ENCODE data around the gene FOXL3. TPM values are rescaled to one million over a fixed set of nuclear protein-coding genes. Genes with fewer than 3 reads are reported as not detected.

The FOXL3 gene
- total RNA-seq, 1 experiment from 2014 or later = not detected

DNA sequence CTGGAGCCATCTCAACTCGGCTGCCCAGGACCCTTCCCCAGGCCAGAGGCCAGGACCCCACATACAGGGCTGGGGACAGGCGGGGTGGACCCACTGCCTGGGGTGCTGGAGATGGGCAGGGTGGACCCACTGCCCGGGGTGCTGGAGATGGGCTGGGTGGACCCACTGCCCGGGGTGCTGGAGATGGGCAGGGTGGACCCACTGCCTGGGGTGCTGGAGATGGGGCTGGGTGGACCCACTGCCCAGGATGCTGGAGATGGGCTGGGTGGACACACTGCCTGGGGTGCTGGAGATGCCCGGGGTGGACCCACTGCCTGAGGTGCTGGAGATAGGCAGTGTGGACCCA lies 32.4 kb upstream of the FOXL3 start:
- Mint-ChIP-seq H3K9me3 (peaks cover 35% of the 10 kb centered on the region), H3K27ac (no peak overlapping the region), H3K4me1 (no peaks in the 10 kb centered on the region), H3K36me3 (peaks cover 84% of the 10 kb centered on the region), H3K4me3 (no peak overlapping the region), H3K27me3 (ENCODE audit: low read depth) (peaks cover 14% of the 10 kb centered on the region)
- no peak for ATAC-seq
- TF ChIP-seq, protein P1, sequence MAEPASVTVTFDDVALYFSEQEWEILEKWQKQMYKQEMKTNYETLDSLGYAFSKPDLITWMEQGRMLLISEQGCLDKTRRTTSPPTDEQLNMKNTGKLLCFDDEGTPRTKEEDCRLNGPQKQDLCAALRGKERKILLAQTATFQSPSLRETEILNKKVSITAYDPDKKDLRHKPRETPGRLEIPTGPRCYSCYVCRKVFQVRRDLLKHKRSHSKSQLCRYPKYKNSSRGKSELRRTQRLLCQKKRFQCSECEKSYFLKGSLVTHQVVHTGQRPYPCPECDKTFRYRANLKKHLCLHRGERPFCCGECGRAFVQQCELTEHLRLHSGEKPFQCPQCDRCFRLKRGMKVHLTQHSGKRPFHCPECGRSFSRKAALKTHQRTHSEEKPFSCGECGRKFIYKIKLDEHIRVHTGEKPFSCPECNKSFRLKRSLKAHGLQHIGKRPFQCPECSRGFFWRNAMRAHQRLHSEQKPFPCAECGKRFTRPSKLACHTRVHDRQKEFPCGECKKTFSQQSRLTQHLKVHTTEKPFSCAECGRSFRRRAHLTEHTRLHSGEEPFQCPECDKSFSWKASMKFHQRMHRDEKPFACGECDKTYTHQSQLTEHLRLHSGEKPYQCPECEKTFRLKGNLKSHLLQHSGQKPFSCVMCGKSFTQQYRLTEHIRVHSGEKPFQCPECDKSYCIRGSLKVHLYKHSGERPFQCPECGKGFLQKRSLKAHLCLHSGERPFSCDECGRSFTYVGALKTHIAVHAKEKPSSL (CRISPR knock-in tag; conservative IDR thresholded peaks at IDR 0.05) = no peak
- no peak for TF ChIP-seq ZNF671 (CRISPR knock-in tag; IDR thresholded peaks at IDR 0.05)
- TF ChIP-seq ZNF263 (CRISPR knock-in tag; IDR thresholded peaks at IDR 0.05; ENCODE audit: low read depth) = no peak
- TF ChIP-seq NR2C2 (CRISPR knock-in tag; IDR thresholded peaks at IDR 0.05) = no peak
- TF ChIP-seq RORB (CRISPR knock-in tag; IDR thresholded peaks at IDR 0.05) = no peak
- no peak for TF ChIP-seq JUN (CRISPR knock-in tag; IDR thresholded peaks at IDR 0.05)
- TF ChIP-seq IRF2 (CRISPR knock-in tag; IDR thresholded peaks at IDR 0.05; ENCODE audit: borderline replicate concordance, low read depth) = no peak
- no peak for TF ChIP-seq E2F5 (CRISPR knock-in tag; IDR thresholded peaks at IDR 0.05)
- no peak for TF ChIP-seq GRHL2 (CRISPR knock-in tag; IDR thresholded peaks at IDR 0.05; ENCODE audit: insufficient replicate concordance, severe bottlenecking)
- no peak for TF ChIP-seq SOX15 (CRISPR knock-in tag; IDR thresholded peaks at IDR 0.05)
- no peak for TF ChIP-seq ZNF219 (CRISPR knock-in tag; IDR thresholded peaks at IDR 0.05; ENCODE audit: borderline replicate concordance)
- TF ChIP-seq NFYB (CRISPR knock-in tag; conservative IDR thresholded peaks at IDR 0.05; ENCODE audit: low read depth) = no peak
- no peak for TF ChIP-seq NR1H2 (CRISPR knock-in tag; IDR thresholded peaks at IDR 0.05)
- no peak for TF ChIP-seq PREB (CRISPR knock-in tag; IDR thresholded peaks at IDR 0.05; ENCODE audit: borderline replicate concordance)
- TF ChIP-seq USF2 (CRISPR knock-in tag; IDR thresholded peaks at IDR 0.05) = no peak
- no peak for TF ChIP-seq ZNF232 (CRISPR knock-in tag; IDR thresholded peaks at IDR 0.05)
- TF ChIP-seq ATF6 (CRISPR knock-in tag; IDR thresholded peaks at IDR 0.05) = no peak
- POLR2A ChIA-PET = no interaction called here
- no peak for DNase-seq (ENCODE audit: low spot score)
- CTCF ChIA-PET = no interaction called here

DNA sequence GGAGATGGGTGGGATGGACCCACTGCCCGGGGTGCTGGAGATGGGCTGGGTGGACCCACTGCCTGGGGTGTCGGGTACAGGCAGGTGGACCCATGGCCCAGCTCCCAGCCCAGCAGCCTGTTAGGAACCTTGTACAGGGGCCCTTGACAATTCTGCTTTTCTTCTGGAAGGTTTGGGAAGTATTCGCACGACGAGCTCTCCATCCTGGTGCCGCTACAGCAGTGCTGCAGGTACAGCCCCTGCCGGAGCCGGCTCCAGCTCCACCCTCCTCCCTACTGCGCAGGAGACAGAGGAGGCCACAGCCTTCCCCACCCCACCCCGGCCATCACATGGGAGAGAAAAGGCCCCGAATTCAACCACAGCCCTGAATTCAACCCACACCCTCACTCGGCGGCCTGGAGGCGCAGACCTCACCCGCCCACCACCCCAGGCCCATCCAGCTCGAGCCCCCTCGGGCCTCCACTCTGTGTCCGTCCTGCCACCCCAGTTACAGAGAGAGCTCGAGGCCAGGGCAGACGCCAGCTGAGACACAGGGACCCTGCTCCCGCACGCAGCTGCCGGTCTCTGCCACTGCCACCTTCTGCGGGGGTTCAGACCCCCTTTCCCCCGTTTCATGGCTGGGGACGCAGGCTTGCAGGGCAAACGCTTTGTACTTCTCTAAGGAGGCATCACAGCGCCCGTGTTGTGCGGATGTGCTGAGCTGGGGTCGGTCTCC lies 31.3 kb upstream of the FOXL3 start:
- H3K27ac Mint-ChIP-seq = no peak overlapping the region
- H3K27me3 Mint-ChIP-seq (ENCODE audit: low read depth) = peaks cover 15% of the 10 kb centered on the region
- H3K4me3 Mint-ChIP-seq = no peak overlapping the region
- ATAC-seq = no peak
- peaks cover 77% of the 10 kb centered on the region for H3K36me3 Mint-ChIP-seq
- H3K4me1 Mint-ChIP-seq = no peaks in the 10 kb centered on the region
- DNase-seq (ENCODE audit: low spot score) = no peak
- CTCF ChIA-PET = no interaction called here
- H3K9me3 Mint-ChIP-seq = peaks cover 35% of the 10 kb centered on the region
- POLR2A ChIA-PET = no interaction called here
- TF ChIP-seq PREB (CRISPR knock-in tag; IDR thresholded peaks at IDR 0.05; ENCODE audit: borderline replicate concordance) = no peak
- TF ChIP-seq, protein P2, sequence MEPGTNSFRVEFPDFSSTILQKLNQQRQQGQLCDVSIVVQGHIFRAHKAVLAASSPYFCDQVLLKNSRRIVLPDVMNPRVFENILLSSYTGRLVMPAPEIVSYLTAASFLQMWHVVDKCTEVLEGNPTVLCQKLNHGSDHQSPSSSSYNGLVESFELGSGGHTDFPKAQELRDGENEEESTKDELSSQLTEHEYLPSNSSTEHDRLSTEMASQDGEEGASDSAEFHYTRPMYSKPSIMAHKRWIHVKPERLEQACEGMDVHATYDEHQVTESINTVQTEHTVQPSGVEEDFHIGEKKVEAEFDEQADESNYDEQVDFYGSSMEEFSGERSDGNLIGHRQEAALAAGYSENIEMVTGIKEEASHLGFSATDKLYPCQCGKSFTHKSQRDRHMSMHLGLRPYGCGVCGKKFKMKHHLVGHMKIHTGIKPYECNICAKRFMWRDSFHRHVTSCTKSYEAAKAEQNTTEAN (CRISPR knock-in tag; IDR thresholded peaks at IDR 0.05) = no peak
- no peak for TF ChIP-seq E2F5 (CRISPR knock-in tag; IDR thresholded peaks at IDR 0.05)
- no peak for TF ChIP-seq GTF2I (CRISPR knock-in tag; conservative IDR thresholded peaks at IDR 0.05)
- TF ChIP-seq SMAD4 (CRISPR knock-in tag; IDR thresholded peaks at IDR 0.05) = no peak
- TF ChIP-seq MLX (CRISPR knock-in tag; IDR thresholded peaks at IDR 0.05) = no peak
- TF ChIP-seq, protein P3, sequence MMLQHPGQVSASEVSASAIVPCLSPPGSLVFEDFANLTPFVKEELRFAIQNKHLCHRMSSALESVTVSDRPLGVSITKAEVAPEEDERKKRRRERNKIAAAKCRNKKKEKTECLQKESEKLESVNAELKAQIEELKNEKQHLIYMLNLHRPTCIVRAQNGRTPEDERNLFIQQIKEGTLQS (CRISPR knock-in tag; conservative IDR thresholded peaks at IDR 0.05) = no peak
- no peak for TF ChIP-seq NFE2L1 (CRISPR knock-in tag; IDR thresholded peaks at IDR 0.05)
- no peak for TF ChIP-seq OVOL2 (CRISPR knock-in tag; IDR thresholded peaks at IDR 0.05; ENCODE audit: borderline replicate concordance)
